ENCODE measurements around the gene ATG9B.

GRCh38 chr7:151064454-151064853 lies 40.2 kb upstream of the ATG9B start:
- TF ChIP-seq STAG1 (CRISPR knock-in tag; IDR thresholded peaks at IDR 0.05) (no peak), RBM39 (IDR thresholded peaks at IDR 0.05; ENCODE audit: low read depth, low read length, poor library complexity, severe bottlenecking) (no peak), ISL2 (CRISPR knock-in tag; IDR thresholded peaks at IDR 0.05) (no peak), MXD4 (CRISPR knock-in tag; IDR thresholded peaks at IDR 0.05) (no peak), ZNF83 (CRISPR knock-in tag; IDR thresholded peaks at IDR 0.05; ENCODE audit: borderline replicate concordance) (no peak), PBX3 (CRISPR knock-in tag; IDR thresholded peaks at IDR 0.05; ENCODE audit: borderline replicate concordance) (no peak)
